ENCODE measurements around the gene MGLL.
A peak's percentile ranks its signal among the peaks of the same experiment; 100 is the strongest.

The MGLL gene

GRCh38 chr3:127736801-127737539, 85.3 kb downstream of the MGLL start:
- no peak for DNase-seq

- DNase-seq = peak; percentile 91
Measured at GRCh38 chr3:127735767-127736693, 86.3 kb downstream of the MGLL start.

GRCh38 chr3:127734754-127735473, 87.4 kb downstream of the MGLL start:
- no peak for DNase-seq

GRCh38 chr3:127734181-127734720, 88.1 kb downstream of the MGLL start:
- DNase-seq = peak; percentile 68

- DNase-seq = no peak
Measured at GRCh38 chr3:127733781-127734180, 88.5 kb downstream of the MGLL start.

- DNase-seq = no peak
Measured at GRCh38 chr3:127732879-127733350, 89.4 kb downstream of the MGLL start.

GRCh38 chr3:127732303-127732702, 90.0 kb downstream of the MGLL start:
- DNase-seq = no peak

GRCh38 chr3:127731546-127732289, 90.6 kb downstream of the MGLL start:
- DNase-seq = no peak

GRCh38 chr3:127730666-127731295, 91.5 kb downstream of the MGLL start:
- no peak for DNase-seq

GRCh38 chr3:127730171-127730570, 92.1 kb downstream of the MGLL start:
- DNase-seq = peak; percentile 71

GRCh38 chr3:127729556-127730056, 92.7 kb downstream of the MGLL start:
- DNase-seq = peak; percentile 71

GRCh38 chr3:127728417-127729015, 93.8 kb downstream of the MGLL start:
- DNase-seq = peak; percentile 82

GRCh38 chr3:127726894-127727293, 95.4 kb downstream of the MGLL start:
- DNase-seq = no peak

- peak; percentile 94 for DNase-seq
Measured at GRCh38 chr3:127723011-127723567, 99.2 kb downstream of the MGLL start.

- DNase-seq = peak; percentile 89
Measured at GRCh38 chr3:127722091-127722784, 100.1 kb downstream of the MGLL start.

- DNase-seq = peak; percentile 86
Measured at GRCh38 chr3:127720985-127721935, 101.1 kb downstream of the MGLL start.

- DNase-seq = no peak
Measured at GRCh38 chr3:127720161-127720823, 102.0 kb downstream of the MGLL start.

- no peak for DNase-seq
Measured at GRCh38 chr3:127719369-127719768, 102.9 kb downstream of the MGLL start.

Measured in DMS79 treated with DMSO at 0.1 percent for 48 hours (cell line).